ENCODE measurements around the gene LMOD2.

DNA sequence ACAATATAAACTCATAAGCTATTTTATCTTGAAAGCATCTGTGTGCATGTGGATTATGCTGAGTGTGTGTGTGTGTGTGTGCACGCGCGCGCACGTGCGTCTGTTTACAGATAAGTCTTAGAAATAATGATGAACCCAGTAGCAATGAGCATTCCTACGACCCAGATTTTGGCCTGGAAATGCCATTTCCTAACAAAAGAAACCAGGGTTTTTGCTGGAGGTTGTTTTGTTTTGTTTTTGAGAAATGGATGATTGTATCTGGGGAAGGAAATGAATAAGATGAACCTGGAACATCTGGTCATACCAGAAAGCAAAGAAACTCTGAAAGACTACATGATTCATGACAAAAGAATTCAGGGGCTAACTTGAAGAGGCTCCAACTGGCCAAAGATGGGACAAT, 22.1 kb upstream of the LMOD2 start:
- TF ChIP-seq, protein P1, sequence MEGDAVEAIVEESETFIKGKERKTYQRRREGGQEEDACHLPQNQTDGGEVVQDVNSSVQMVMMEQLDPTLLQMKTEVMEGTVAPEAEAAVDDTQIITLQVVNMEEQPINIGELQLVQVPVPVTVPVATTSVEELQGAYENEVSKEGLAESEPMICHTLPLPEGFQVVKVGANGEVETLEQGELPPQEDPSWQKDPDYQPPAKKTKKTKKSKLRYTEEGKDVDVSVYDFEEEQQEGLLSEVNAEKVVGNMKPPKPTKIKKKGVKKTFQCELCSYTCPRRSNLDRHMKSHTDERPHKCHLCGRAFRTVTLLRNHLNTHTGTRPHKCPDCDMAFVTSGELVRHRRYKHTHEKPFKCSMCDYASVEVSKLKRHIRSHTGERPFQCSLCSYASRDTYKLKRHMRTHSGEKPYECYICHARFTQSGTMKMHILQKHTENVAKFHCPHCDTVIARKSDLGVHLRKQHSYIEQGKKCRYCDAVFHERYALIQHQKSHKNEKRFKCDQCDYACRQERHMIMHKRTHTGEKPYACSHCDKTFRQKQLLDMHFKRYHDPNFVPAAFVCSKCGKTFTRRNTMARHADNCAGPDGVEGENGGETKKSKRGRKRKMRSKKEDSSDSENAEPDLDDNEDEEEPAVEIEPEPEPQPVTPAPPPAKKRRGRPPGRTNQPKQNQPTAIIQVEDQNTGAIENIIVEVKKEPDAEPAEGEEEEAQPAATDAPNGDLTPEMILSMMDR (IDR thresholded peaks at IDR 0.05; ENCODE audit: low read length): no peak
- no peak for TF ChIP-seq EZH2 (IDR thresholded peaks at IDR 0.05; ENCODE audit: borderline replicate concordance, low read length)

Measured in OCI-LY1 (cell line).